Head of caudate nucleus (tissue), 42 donors: ENCODE results near the gene PLEKHA5.
"Not testable (repeated sequence)": the region's sequence is repeated elsewhere in the genome, so short reads cannot be mapped to it uniquely, and the experiment has no call there.

Experiments
- DNase-seq, 42 donors: peaks; one replicate each; pipeline versions ENCODE4 v3.0.0 to v3.0.0-alpha.2; 2020 to 2021; ENCODE audit warnings: mixed read lengths in 7 of 42
- intact Hi-C: fragments of 100-400 bp; cut with DNase I; formaldehyde crosslinking; loops from one replicate; pipeline ENCODE4 v1.15.0; 2022

The PLEKHA5 gene

GRCh38 chr12:19155981-19156734 is 26.6 kb downstream of the PLEKHA5 start:
- intact Hi-C loops, result no loop called here
- no peak for DNase-seq

GRCh38 chr12:19158923-19159322 is 29.4 kb downstream of the PLEKHA5 start:
- no peak for DNase-seq
- intact Hi-C loops, result no loop called here

DNA sequence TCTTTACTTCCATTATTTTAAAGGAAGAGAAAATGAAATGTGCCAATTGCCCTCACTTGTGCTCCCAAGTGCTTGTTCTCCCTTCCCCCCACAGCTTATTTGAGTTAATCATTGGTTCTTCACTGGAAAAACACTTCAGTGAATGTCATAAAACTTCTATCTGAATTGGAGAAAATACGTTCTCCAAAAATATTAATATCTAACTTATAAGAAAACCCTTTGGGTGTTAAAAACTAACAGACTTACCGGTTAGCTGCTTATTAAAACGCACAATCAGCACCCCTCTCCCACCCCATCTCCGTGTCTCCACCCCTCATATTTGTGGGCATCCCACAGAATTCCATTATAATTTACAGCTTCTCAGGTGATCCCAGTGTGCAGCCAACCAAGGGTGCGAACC is 31.7 kb downstream of the PLEKHA5 start:
- DNase-seq, result no peak
- intact Hi-C loops, result no loop called here

- no peak for DNase-seq
- intact Hi-C loops, result no loop called here
Observed at GRCh38 chr12:19165451-19165850, 35.9 kb downstream of the PLEKHA5 start.

- no peak for DNase-seq
Observed at GRCh38 chr12:19166387-19166786, 36.9 kb downstream of the PLEKHA5 start.

DNA sequence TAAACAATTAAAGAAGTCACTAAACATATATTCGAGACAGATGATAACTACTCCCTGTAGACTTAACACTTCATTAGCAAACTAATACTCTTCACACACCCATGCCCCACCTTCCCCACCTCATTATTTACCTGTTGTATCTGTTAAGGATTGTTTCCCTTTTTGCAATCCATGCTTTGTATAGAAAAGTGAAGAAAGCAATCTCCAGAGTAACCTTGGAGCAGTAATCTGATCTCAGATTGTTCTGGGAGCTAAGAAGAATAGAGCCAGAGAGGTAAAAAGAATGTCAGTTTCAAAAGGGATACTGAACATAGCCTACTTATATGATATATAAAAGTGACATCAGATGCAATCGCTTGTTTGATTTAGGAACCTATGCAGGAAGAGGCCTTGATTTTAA is 37.4 kb downstream of the PLEKHA5 start:
- DNase-seq, result no peak
- intact Hi-C loops, result no loop called here

More at GRCh38 chr12:19166387-19166786, 36.9 kb downstream of the PLEKHA5 start:
- intact Hi-C loops, result no loop called here

- no peak for DNase-seq
- intact Hi-C loops, result no loop called here
Observed at GRCh38 chr12:19167708-19168107, 38.2 kb downstream of the PLEKHA5 start.

- DNase-seq, result no peak
- intact Hi-C loops, result no loop called here
Observed at GRCh38 chr12:19168644-19169043, 39.1 kb downstream of the PLEKHA5 start.

DNA sequence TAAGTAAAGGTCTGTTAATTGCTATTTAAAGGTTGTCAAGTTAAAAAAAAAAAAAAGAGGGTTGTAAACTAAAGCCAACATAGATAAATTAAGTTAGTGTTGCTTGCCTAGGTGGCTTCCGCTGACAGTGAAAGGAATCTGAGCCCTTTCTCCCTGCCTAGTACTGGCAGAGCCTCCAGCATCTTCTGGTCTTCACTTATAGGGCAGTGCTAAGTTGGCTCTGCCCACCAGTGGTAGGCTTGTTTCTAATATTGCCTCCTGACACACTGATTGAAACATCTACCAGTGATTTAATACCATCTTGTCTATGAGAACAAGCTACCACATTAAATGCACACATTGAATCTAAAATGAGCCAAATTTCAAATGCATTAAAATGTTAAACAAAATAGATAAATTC is 39.7 kb downstream of the PLEKHA5 start:
- DNase-seq, result no peak
- intact Hi-C loops, result no loop called here

DNA sequence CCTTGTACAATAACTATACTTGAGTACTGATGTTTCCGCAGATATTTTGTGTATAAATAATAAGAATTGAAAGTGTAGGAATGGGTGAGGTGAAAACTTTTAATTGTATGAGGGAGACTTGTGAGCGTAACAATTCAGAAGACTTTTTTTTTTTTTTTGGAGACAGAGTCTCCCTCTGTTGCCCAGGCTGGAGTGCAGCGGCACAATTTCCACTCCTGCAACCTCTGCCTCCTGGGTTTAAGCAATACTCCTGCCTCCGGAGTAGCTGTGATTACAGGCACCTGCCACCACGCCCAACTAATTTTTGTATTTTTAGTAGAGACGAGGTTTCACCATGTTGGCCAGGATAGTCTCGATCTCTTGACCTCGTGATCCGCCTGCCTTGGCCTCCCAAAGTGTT is 40.8 kb downstream of the PLEKHA5 start:
- DNase-seq, intact Hi-C loops: not testable (repeated sequence)

DNA sequence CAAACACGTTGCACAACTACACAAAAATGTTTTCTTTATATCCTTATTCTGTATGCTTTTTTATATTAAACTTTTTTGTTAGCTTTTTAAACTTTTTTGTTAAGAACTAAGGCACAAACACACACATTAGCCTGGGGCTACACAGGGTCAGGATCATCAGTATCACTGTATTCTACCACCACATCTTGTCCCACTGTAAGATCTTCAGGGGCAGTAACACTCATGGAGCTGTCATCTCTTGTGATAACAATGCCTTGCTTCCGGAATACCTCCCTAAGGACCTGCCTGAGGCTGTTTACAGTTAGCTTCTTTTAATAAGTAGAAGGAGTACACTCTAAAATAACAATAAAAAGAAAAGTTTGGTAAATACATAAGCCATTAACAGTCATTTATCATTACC is 42.2 kb downstream of the PLEKHA5 start:
- intact Hi-C loops, result no loop called here
- no peak for DNase-seq

GRCh38 chr12:19177754-19178153 is 48.2 kb downstream of the PLEKHA5 start:
- intact Hi-C loops, result no loop called here
- peak in 3 of 42 donors; percentile 15 to 40 (median 25) for DNase-seq

DNA sequence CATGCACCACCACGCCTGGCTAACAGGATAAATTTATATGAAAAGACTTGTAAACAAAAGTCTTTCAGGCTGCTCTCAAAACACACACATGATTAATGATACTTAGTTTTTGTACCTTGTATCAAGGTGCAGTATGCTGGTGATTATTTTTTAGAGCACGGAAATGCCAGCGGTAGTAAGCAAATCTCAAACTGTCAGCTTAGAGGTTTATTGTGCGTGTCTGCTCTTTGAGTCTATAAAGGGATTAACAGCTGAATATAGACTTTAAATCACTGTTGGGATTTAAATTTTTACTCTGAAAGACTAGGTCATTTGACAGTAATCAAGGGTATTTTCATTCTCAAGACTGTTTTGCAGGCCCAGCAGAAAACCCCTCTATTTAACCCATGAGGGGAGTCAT is 50.5 kb downstream of the PLEKHA5 start:
- intact Hi-C loops, result loop anchor here (5.0 kb wide), 1 partner anchor 107 kb away; no protein-coding TSS in a partner anchor
- no peak for DNase-seq

GRCh38 chr12:19181666-19182426 is 52.3 kb downstream of the PLEKHA5 start:
- DNase-seq, result no peak
- intact Hi-C loops, result loop anchor here (5.0 kb wide), 1 partner anchor 105 kb away; no protein-coding TSS in a partner anchor

GRCh38 chr12:19183121-19183838 is 53.7 kb downstream of the PLEKHA5 start:
- intact Hi-C loops, result loop anchor here (5.0 kb wide), 1 partner anchor 104 kb away; no protein-coding TSS in a partner anchor
- DNase-seq, result no peak

DNA sequence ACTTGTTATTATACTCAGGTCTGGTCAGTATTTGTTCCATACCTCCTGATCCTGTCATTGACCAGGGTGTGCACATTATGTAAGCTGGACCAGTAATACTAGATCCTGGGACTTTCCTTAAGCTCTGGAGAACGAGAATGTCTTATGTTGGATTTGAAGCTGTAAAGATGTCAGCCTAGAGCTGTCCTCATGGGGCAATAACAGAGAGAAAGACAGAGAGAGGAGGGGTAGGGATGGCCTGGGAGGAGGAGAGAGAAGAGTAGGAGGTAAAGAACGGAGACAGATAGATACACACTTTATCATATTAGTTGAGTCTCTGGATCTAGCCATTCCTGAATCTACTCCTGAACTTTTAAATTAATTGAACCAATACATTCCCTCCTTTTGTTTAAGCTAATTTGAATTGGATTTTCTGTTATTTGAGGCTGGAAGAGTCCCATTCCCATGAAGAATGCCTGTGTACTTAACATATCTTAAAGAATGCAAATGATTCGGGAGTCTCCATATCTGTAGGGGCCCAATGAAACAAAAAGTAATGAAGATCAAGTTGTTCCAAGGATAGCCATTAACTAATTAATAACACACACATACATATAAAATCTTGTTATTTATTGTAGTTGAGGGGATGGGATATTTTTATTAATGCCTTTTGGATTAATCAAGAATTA is 55.9 kb downstream of the PLEKHA5 start:
- intact Hi-C loops, result no loop called here
- DNase-seq, result no peak

DNA sequence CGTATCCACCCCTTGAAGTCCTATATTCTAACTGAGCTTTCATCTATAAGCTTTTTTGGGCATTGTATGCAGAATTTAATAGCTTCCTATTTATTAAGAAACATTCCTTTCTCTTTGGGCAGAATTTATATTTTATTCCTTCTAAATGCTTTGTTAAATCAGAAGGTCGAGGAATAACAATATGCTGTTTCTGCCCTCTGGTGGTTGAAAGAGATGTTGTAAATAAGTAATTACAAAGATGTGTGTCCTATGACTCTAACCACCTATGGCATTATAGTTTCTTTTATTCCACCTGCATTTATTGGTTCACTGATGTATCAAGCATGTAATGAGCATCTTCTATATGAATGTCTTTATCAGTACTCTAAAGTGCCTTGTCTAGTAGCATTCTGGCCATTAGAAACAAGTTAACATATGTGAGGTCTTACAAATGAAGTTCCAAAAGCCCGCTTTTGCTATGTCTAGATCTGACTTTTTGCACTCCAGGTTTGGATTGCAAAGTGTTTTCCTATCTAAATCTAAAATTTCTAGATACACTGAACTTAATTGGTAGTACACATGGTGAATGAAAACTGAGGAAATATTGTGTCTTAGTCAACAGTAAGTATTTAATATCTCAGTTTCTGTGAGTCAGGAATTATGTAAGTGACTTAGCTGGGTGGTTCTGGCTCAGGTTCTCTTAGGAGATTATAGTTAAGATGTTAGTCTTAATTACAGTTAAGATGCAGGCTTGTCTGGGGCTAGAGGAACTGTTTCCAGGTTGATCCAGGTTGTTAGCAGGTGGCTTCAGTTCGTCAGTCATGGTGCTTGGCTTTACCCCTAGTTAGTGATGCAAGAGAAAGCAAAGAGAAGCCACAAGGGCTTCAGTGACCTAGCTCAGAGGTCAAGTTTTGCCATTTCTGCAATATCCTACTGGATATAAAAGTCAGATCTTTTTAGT is 57.5 kb downstream of the PLEKHA5 start:
- no peak for DNase-seq
- intact Hi-C loops, result no loop called here

- DNase-seq, result no peak
- intact Hi-C loops, result no loop called here
Observed at GRCh38 chr12:19189522-19189921, 60.0 kb downstream of the PLEKHA5 start.
